GM12872 (cell line): ENCODE data around the gene DOCK9.

Source experiments
- CTCF ChIP-seq: IDR thresholded peaks from 3 replicates; pipeline ENCODE4 v1.5.1; 2011; ENCODE audit warnings: low read depth, mild to moderate bottlenecking, low read length, moderate library complexity; ENCODE audit not compliant: insufficient read depth

The DOCK9 gene

GRCh38 chr13:98828614-98829013 lies 149.2 kb downstream of the DOCK9 start:
- no peak for TF ChIP-seq CTCF

GRCh38 chr13:98827449-98827848 lies 150.4 kb downstream of the DOCK9 start:
- TF ChIP-seq CTCF: no peak

- no peak for TF ChIP-seq CTCF
Observed at GRCh38 chr13:98826146-98826545, 151.7 kb downstream of the DOCK9 start.

- no peak for TF ChIP-seq CTCF
Observed at GRCh38 chr13:98825659-98826058, 152.2 kb downstream of the DOCK9 start.

GRCh38 chr13:98824376-98825160 lies 153.3 kb downstream of the DOCK9 start:
- TF ChIP-seq CTCF: no peak

GRCh38 chr13:98823442-98823841 lies 154.4 kb downstream of the DOCK9 start:
- TF ChIP-seq CTCF: no peak

- no peak for TF ChIP-seq CTCF
Observed at GRCh38 chr13:98822225-98822606, 155.6 kb downstream of the DOCK9 start.
